ENCODE measurements around the gene AMZ2. TPM values are rescaled to one million over a fixed set of nuclear protein-coding genes. Genes with fewer than 3 reads are reported as not detected.

The AMZ2 gene, protein sequence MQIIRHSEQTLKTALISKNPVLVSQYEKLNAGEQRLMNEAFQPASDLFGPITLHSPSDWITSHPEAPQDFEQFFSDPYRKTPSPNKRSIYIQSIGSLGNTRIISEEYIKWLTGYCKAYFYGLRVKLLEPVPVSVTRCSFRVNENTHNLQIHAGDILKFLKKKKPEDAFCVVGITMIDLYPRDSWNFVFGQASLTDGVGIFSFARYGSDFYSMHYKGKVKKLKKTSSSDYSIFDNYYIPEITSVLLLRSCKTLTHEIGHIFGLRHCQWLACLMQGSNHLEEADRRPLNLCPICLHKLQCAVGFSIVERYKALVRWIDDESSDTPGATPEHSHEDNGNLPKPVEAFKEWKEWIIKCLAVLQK
- 79.3 and 106 TPM in 2 replicates for total RNA-seq

DNA sequence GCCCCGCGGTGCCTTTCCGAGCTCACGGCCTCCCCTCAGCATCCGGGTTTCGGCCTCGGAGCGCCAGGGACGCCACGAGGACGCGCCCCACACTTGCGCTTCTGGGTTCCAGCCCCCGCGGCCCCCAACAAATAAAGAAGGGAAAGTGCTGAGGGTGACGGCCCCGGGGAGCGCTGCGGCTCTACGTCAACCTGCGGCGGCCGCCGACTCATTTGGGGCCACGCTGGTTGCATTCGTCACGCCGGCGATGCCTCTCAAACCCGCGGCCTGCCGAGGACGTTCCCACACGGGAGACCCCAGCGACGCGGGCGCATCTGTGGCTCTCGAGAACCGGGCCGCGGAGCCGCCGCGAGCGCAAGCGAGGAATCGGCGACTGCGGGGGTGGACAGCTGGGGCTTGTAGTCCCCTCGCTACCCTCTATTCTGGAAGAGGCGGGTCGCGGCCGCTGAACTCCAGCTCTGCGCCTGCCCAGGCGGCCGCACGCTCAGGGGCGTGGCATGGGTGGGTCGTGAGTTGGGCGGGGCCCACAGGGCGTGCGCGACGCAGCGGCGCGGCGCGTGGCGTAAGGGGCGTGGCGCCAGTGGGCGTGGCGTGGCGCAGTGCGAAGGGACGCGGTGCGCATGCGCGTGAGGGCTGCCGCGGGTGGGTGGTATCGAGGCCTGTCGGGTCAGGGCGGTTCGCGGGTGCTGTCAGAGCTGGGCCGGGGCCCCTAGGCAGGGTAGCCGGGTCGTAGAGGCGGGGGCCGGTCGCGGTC is at the start of gene AMZ2:
TSS of gene AMZ2 (plus strand) at position 599 of the 754 bp plus-strand sequence. CDS start 2,145 bp downstream, outside the sequence.

DNA sequence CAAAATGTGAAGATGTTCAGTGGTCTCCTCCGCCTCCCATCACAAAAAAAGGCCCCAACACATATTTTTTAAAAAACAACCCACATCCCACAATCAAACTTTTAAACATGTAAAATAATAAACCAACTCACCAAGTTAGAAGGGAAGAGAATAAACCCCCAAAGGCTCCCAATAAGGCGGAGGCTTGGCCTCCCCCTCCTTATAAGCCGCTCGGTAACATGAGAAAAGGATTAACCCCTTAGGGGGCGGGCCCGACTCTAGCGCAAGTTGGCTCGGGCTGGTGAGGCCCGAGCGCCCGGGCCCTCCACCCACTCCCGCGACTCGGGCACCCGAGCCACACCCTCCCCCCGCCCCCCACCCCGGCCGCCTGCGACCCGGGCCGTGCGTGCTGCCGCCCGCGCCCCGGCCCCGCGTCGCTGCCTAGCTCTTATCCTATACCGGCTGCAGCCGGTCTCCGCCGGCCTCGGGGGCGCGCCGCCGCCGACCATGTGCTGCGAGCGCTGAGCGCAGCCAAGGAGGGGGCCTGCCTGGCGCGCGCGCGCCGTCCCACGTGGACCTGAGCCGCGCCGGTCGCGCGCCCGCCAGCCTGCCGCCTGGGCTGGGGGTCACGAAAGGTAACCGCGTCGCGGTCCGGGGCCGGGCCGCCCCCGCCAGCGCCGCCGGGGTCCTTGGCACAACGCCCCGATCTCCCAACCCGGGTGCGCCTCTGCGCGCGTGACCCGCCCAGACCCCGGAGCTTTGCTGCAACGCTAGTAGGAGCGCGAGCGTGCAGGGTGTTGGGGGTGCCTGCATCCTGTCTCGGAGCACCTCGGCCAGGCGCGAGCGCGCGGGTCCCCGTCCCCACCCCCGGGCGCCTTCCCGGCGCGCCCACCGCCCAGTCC is 43.4 kb downstream of the AMZ2 start, which contains the start of the genes ARSG and SLC16A6:
TSS of gene ARSG (plus strand) at position 541 of the 881 bp plus-strand sequence. CDS start 15,999 bp downstream, outside the sequence.
TSS of gene SLC16A6 (minus strand) at position 173 of the 881 bp plus-strand sequence. CDS start 12,807 bp downstream, outside the sequence.

Other genes with a start within 250 kb of the AMZ2 start
- gene KPNA2, start 212.3 kb upstream of the AMZ2 start, total RNA-seq = 43.6 and 129 TPM in 2 replicates
- under 0.01 TPM in 1 of 2 replicates, not detected in the other for gene SLC16A6, start 43.1 kb downstream of the AMZ2 start, total RNA-seq
- gene ARSG, start 43.5 kb downstream of the AMZ2 start, total RNA-seq = 0.33 and 0.39 TPM in 2 replicates
- gene WIPI1, start 209.5 kb downstream of the AMZ2 start, total RNA-seq = 130 and 136 TPM in 2 replicates